ENCODE measurements around the gene PCDHGA4. TPM values are rescaled to one million over a fixed set of nuclear protein-coding genes. Genes with fewer than 3 reads are reported as not detected.
"Not testable (repeated sequence)": the region's sequence is repeated elsewhere in the genome, so short reads cannot be mapped to it uniquely, and the experiment has no call there.

Gene PCDHGA4
- total RNA-seq, 1 experiment from 2014 or later = 2.6 TPM

DNA sequence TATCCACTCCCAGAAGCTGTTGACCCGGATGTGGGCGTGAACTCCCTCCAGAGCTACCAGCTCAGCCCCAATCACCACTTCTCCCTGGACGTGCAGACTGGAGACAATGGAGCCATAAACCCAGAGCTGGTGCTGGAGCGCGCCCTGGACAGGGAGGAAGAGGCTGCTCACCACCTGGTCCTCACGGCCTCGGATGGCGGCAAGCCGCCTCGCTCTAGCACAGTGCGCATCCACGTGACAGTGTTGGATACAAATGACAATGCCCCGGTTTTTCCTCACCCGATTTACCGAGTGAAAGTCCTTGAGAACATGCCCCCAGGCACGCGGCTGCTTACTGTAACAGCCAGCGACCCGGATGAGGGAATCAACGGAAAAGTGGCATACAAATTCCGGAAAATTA lies 38.4 kb downstream of the PCDHGA4 start:
- peaks cover 29 to 61% (median 54%) of the 10 kb centered on the region in 3 experiments for H3K36me3 Mint-ChIP-seq (ENCODE audit: insufficient read depth in 1 of 3, low read depth in 3 of 3)
- Histone ChIP-seq H2AFZ (ENCODE audit: low read length) (no peak overlapping the region), H2BK12ac (ENCODE audit: insufficient read length, low read depth, low read length) (no peak overlapping the region), H3K4me2 (ENCODE audit: insufficient read depth, insufficient read length, low read length) (no peak overlapping the region), H3K27me3 (ENCODE audit: insufficient read depth, low read length) (no peaks in the 10 kb centered on the region), H2BK120ac (ENCODE audit: low read depth, low read length, poor library complexity, severe bottlenecking) (no peak overlapping the region), H3K9me3 (ENCODE audit: control insufficient read depth, low read depth, low read length) (peaks cover 50% of the 10 kb centered on the region), H3K27ac (ENCODE audit: insufficient read length, low read depth, low read length) (no peak overlapping the region), H2BK5ac (ENCODE audit: insufficient read length, low read length) (no peak overlapping the region), H3K14ac (ENCODE audit: insufficient read depth, low read length) (no peak overlapping the region), H3K4ac (ENCODE audit: low read depth, low read length) (no peak overlapping the region), H4K5ac (ENCODE audit: insufficient read length, low read depth, low read length) (no peak overlapping the region), H3K4me1 (ENCODE audit: insufficient read depth, low read length) (0 out of 2 replicates have a peak, but pooled peaks cover 2% of the 10 kb centered on the region), H3K9ac (ENCODE audit: extremely low read depth, insufficient read length, low read length) (no peak overlapping the region), H3K23ac (ENCODE audit: insufficient read length, low read depth, low read length) (no peak overlapping the region), H4K91ac (ENCODE audit: insufficient read length, low read depth, low read length) (no peak overlapping the region), H3K18ac (ENCODE audit: insufficient read length, low read depth, low read length) (no peak overlapping the region), H3K79me1 (ENCODE audit: insufficient read depth, low read depth, low read length, poor library complexity, severe bottlenecking) (no peaks in the 10 kb centered on the region), H4K20me1 (ENCODE audit: control insufficient read depth, insufficient read depth, insufficient read length) (no peaks in the 10 kb centered on the region), H2BK15ac (ENCODE audit: low read depth, low read length) (no peak overlapping the region), H3K23me2 (ENCODE audit: insufficient read length, low read depth, low read length, poor library complexity, severe bottlenecking) (no peaks in the 10 kb centered on the region), H2BK20ac (ENCODE audit: low read depth, low read length, poor library complexity, severe bottlenecking) (no peak overlapping the region), H4K8ac (replicated peaks; ENCODE audit: insufficient read length, low read depth, low read length) (no peak overlapping the region), H3K56ac (ENCODE audit: insufficient read length, low read depth, low read length) (no peak overlapping the region), H2AK5ac (ENCODE audit: insufficient read length, low read length) (no peak overlapping the region), H3T11ph (ENCODE audit: low read length) (no peak overlapping the region), H3K79me2 (ENCODE audit: insufficient read depth, low read length) (no peaks in the 10 kb centered on the region)
- no peak for DNase-seq
- no peak overlapping the region for H3K4me3 Mint-ChIP-seq
- no peak overlapping the region for H3K27ac Mint-ChIP-seq
- H3K4me1 Mint-ChIP-seq = no peaks in the 10 kb centered on the region
- peaks cover 60 to 76% of the 10 kb centered on the region in 2 experiments for H3K9me3 Mint-ChIP-seq
- no CpG with 5 or more reads among the region's 21 CpGs for WGBS (ENCODE audit: extremely low coverage, insufficient read length, low lambda C conversion rate)
- no peak for TF ChIP-seq CTCF (conservative IDR thresholded peaks at IDR 0.05)
- H3K27me3 Mint-ChIP-seq (ENCODE audit: low read depth) = peaks cover 9% of the 10 kb centered on the region

GRCh38 chr5:141394401-141395187 lies 39.8 kb downstream of the PCDHGA4 start:
- not testable (repeated sequence) for H3K4me2 ChIP-seq (ENCODE audit: insufficient read depth, insufficient read length, low read length); H3K79me2 ChIP-seq (ENCODE audit: insufficient read depth, low read length); H2BK12ac ChIP-seq (ENCODE audit: insufficient read length, low read depth, low read length); H4K20me1 ChIP-seq (ENCODE audit: control insufficient read depth, insufficient read depth, insufficient read length); H3K18ac ChIP-seq (ENCODE audit: insufficient read length, low read depth, low read length); H3K27ac ChIP-seq (ENCODE audit: insufficient read length, low read depth, low read length); H3K9ac ChIP-seq (ENCODE audit: extremely low read depth, insufficient read length, low read length); H3K23me2 ChIP-seq (ENCODE audit: insufficient read length, low read depth, low read length, poor library complexity, severe bottlenecking); H2AFZ ChIP-seq (ENCODE audit: low read length); H3K4me1 ChIP-seq (ENCODE audit: insufficient read depth, low read length); H3K23ac ChIP-seq (ENCODE audit: insufficient read length, low read depth, low read length); H3K14ac ChIP-seq (ENCODE audit: insufficient read depth, low read length); H3K79me1 ChIP-seq (ENCODE audit: insufficient read depth, low read depth, low read length, poor library complexity, severe bottlenecking); H3K4me1 Mint-ChIP-seq; H2BK20ac ChIP-seq (ENCODE audit: low read depth, low read length, poor library complexity, severe bottlenecking); H3K4ac ChIP-seq (ENCODE audit: low read depth, low read length); H3K27me3 ChIP-seq (ENCODE audit: insufficient read depth, low read length); H2BK5ac ChIP-seq (ENCODE audit: insufficient read length, low read length); H2BK15ac ChIP-seq (ENCODE audit: low read depth, low read length); H2AK5ac ChIP-seq (ENCODE audit: insufficient read length, low read length); H4K91ac ChIP-seq (ENCODE audit: insufficient read length, low read depth, low read length); H3K27me3 Mint-ChIP-seq (ENCODE audit: low read depth); H3K27ac Mint-ChIP-seq; H3K4me3 Mint-ChIP-seq; H4K8ac ChIP-seq (replicated peaks; ENCODE audit: insufficient read length, low read depth, low read length); H2BK120ac ChIP-seq (ENCODE audit: low read depth, low read length, poor library complexity, severe bottlenecking); H3K56ac ChIP-seq (ENCODE audit: insufficient read length, low read depth, low read length); DNase-seq; H4K5ac ChIP-seq (ENCODE audit: insufficient read length, low read depth, low read length); H3T11ph ChIP-seq (ENCODE audit: low read length)
- Mint-ChIP-seq H3K9me3 (peaks cover 63 to 73% of the 10 kb centered on the region in 2 experiments), H3K36me3 (ENCODE audit: insufficient read depth in 1 of 3, low read depth in 3 of 3) (peaks cover 32 to 58% (median 56%) of the 10 kb centered on the region in 3 experiments)
- WGBS (ENCODE audit: extremely low coverage, insufficient read length, low lambda C conversion rate) = no CpG with 5 or more reads among the region's 53 CpGs
- peaks cover 47% of the 10 kb centered on the region for H3K9me3 ChIP-seq (ENCODE audit: control insufficient read depth, low read depth, low read length)

Measured in H9 (cell line).